H1 (cell line): Measurements from ENCODE around the gene SSPN. TPM values are rescaled to one million over a fixed set of nuclear protein-coding genes. Genes with fewer than 3 reads are reported as not detected.

Source experiments
- CTCF ChIA-PET: fragments of 300-600 bp; sonication (Branson Sonifier 250); formaldehyde crosslinking; loops from one replicate; lab custom pipeline; 2021; ENCODE audit not compliant: partially characterized antibody; lab: Charles Lee
- POLR2A ChIA-PET: fragments of 300-600 bp; sonication (Branson Sonifier 250); formaldehyde crosslinking; loops from one replicate; lab custom pipeline; 2021; ENCODE audit warnings: inconsistent platforms; ENCODE audit not compliant: partially characterized antibody; lab: Charles Lee
- DNase-seq, 2 experiments: peaks; one replicate each; pipeline versions ENCODE4 v3.0.0 to v3.0.0-alpha.2; 2010 to 2022; ENCODE audit warnings: low spot score in 2 of 2, low read depth in 1 of 2, mixed read lengths in 1 of 2
- FAIRE-seq: peaks from 2 replicates; lab custom pipeline; 2011; peaks lifted over from hg19 to GRCh38; lab: Jason Lieb, UNC
- H2AFZ ChIP-seq: 2 replicates; pipeline ENCODE4 v1.8.1; 2012; ENCODE audit warnings: low read length, inconsistent platforms
- H2AK5ac ChIP-seq: 2 replicates; pipeline ENCODE4 v1.6.1; 2013; ENCODE audit warnings: low read depth, low read length
- H2BK120ac ChIP-seq: replicated peaks from 2 replicates; pipeline ENCODE3; 2013; ENCODE audit warnings: low read depth, low read length, inconsistent platforms
- H2BK12ac ChIP-seq: 2 replicates; pipeline ENCODE4 v1.6.1; 2013; ENCODE audit warnings: low read depth, low read length
- H2BK15ac ChIP-seq: 2 replicates; pipeline ENCODE4 v1.6.1; 2013; ENCODE audit warnings: low read length
- H2BK20ac ChIP-seq: 2 replicates; pipeline ENCODE4 v1.6.1; 2013; ENCODE audit warnings: low read length
- H2BK5ac ChIP-seq: 2 replicates; pipeline ENCODE4 v1.6.1; 2013; ENCODE audit warnings: low read depth, low read length
- H3K14ac ChIP-seq: 2 replicates; pipeline ENCODE4 v1.6.1; 2013; ENCODE audit warnings: inconsistent platforms; ENCODE audit not compliant: insufficient read length
- H3K18ac ChIP-seq: 2 replicates; pipeline ENCODE4 v1.6.1; 2013; ENCODE audit warnings: low read length; ENCODE audit errors: extremely low read depth
- H3K23ac ChIP-seq: 2 replicates; pipeline ENCODE4 v1.6.1; 2013; ENCODE audit warnings: inconsistent platforms; ENCODE audit not compliant: insufficient read length
- H3K23me2 ChIP-seq: 2 replicates; pipeline ENCODE4 v1.6.1; 2013; ENCODE audit warnings: low read depth, low read length
- H3K27ac ChIP-seq: 2 replicates; pipeline ENCODE4 v1.6.1; 2011; ENCODE audit warnings: low read depth, low read length, inconsistent platforms
- H3K27me3 ChIP-seq, 4 experiments: replicated peaks in 1 of 4; 1 replicate in 1 of 4; 2 replicates in 3 of 4; pipeline versions ENCODE4 v1.6.1 to v1.8.1; 2011 to 2013; ENCODE audit warnings: low read length in 3 of 4, mild to moderate bottlenecking in 3 of 4, inconsistent platforms in 2 of 4, mixed read lengths in 2 of 4, moderate library complexity in 1 of 4; ENCODE audit not compliant: control insufficient read depth in 3 of 4, insufficient read depth in 3 of 4; ENCODE audit errors: extremely low read depth in 1 of 4
- H3K36me3 ChIP-seq, 4 experiments: 2 replicates each; pipeline versions ENCODE4 v1.6.1 to v1.8.1; 2011 to 2013; ENCODE audit warnings: mild to moderate bottlenecking in 4 of 4, low read length in 3 of 4, moderate library complexity in 2 of 4, control low read depth in 1 of 4, inconsistent platforms in 1 of 4; ENCODE audit not compliant: insufficient read depth in 4 of 4, control insufficient read depth in 2 of 4
- H3K4ac ChIP-seq: replicated peaks from 2 replicates; pipeline ENCODE3; 2013; ENCODE audit warnings: low read length, low read depth, mixed read lengths, inconsistent platforms; ENCODE audit not compliant: insufficient read length
- H3K4me1 ChIP-seq, 4 experiments: replicated peaks in 1 of 4; 1 replicate in 1 of 4; 2 replicates in 3 of 4; pipeline versions ENCODE4 v1.6.1 to v1.8.1; 2011 to 2013; ENCODE audit warnings: low read length in 3 of 4, inconsistent platforms in 2 of 4, mixed read lengths in 1 of 4; ENCODE audit not compliant: insufficient read depth in 4 of 4, control insufficient read depth in 3 of 4
- H3K4me2 ChIP-seq, 2 experiments: 2 replicates each; pipeline versions ENCODE4 v1.6.1 to v1.8.1; 2011 to 2013; ENCODE audit warnings: low read depth in 2 of 2, low read length in 2 of 2, control low read depth in 1 of 2, inconsistent platforms in 1 of 2, mild to moderate bottlenecking in 1 of 2; ENCODE audit not compliant: insufficient read depth in 1 of 2
- H3K4me3 ChIP-seq, 4 experiments: fragments of 200-600, 300-600 bp in 1 of 4; sonication (generic), shearing (Covaris generic), sonication (Bioruptor Twin) in 1 of 4; 2 replicates each; pipeline versions ENCODE4 v1.5.1 to v1.8.1; 2011 to 2016; ENCODE audit warnings: low read length in 4 of 4, low read depth in 3 of 4, control low read depth in 2 of 4, inconsistent platforms in 2 of 4, mild to moderate bottlenecking in 2 of 4, mixed read lengths in 1 of 4, moderate library complexity in 1 of 4; ENCODE audit not compliant: insufficient read depth in 2 of 4; ENCODE audit errors: extremely low read depth in 1 of 4
- H3K56ac ChIP-seq: replicated peaks from 2 replicates; pipeline ENCODE3; 2013; ENCODE audit warnings: low read depth, mild to moderate bottlenecking, mixed read lengths, low read length, inconsistent platforms; ENCODE audit not compliant: insufficient read length
- H3K79me1 ChIP-seq: 2 replicates; pipeline ENCODE4 v1.6.1; 2013; ENCODE audit warnings: low read depth, low read length, control low read depth
- H3K79me2 ChIP-seq, 2 experiments: 2 replicates each; pipeline versions ENCODE4 v1.6.1 to v1.8.1; 2012 to 2013; ENCODE audit warnings: low read length in 2 of 2, mild to moderate bottlenecking in 2 of 2, inconsistent platforms in 1 of 2; ENCODE audit not compliant: insufficient read depth in 2 of 2, control insufficient read depth in 1 of 2
- H3K9ac ChIP-seq, 4 experiments: replicated peaks in 1 of 4; 1 replicate in 1 of 4; 2 replicates in 3 of 4; pipeline versions ENCODE4 v1.6.1 to v1.8.1; 2011 to 2013; ENCODE audit warnings: low read depth in 3 of 4, low read length in 3 of 4, control low read depth in 2 of 4, mild to moderate bottlenecking in 2 of 4, moderate library complexity in 2 of 4, inconsistent platforms in 1 of 4; ENCODE audit errors: extremely low read depth in 1 of 4
- H3K9me3 ChIP-seq, 2 experiments: 2 replicates each; pipeline versions ENCODE4 v1.6.1 to v1.8.1; 2012 to 2013; ENCODE audit warnings: mild to moderate bottlenecking in 2 of 2, moderate library complexity in 2 of 2, control low read depth in 1 of 2, inconsistent platforms in 1 of 2, low read depth in 1 of 2, low read length in 1 of 2, mixed read lengths in 1 of 2; ENCODE audit not compliant: insufficient read depth in 2 of 2
- H4K20me1 ChIP-seq, 2 experiments: replicated peaks in 1 of 2; 2 replicates each; pipeline versions ENCODE3 to v1.8.1; 2011 to 2013; ENCODE audit warnings: inconsistent platforms in 2 of 2, low read length in 2 of 2, mild to moderate bottlenecking in 1 of 2; ENCODE audit not compliant: insufficient read depth in 2 of 2, control insufficient read depth in 1 of 2
- H4K5ac ChIP-seq: 2 replicates; pipeline ENCODE4 v1.6.1; 2013; ENCODE audit warnings: low read length, low read depth, mixed read lengths, inconsistent platforms; ENCODE audit not compliant: insufficient read length
- H4K8ac ChIP-seq: 2 replicates; pipeline ENCODE4 v1.8.0; 2013; ENCODE audit warnings: mild to moderate bottlenecking, moderate library complexity, low read length, inconsistent platforms; ENCODE audit not compliant: insufficient read depth; ENCODE audit errors: extremely low read depth
- H4K91ac ChIP-seq: replicated peaks from 2 replicates; pipeline ENCODE3; 2013; ENCODE audit warnings: low read length, mixed read lengths, inconsistent platforms; ENCODE audit not compliant: insufficient read length
- CREB1 ChIP-seq: IDR thresholded peaks from 2 replicates; pipeline ENCODE4 v1.6.1; 2012; ENCODE audit warnings: inconsistent platforms
- EGR1 ChIP-seq: IDR thresholded peaks from 2 replicates; pipeline ENCODE4 v1.6.1; 2011; ENCODE audit warnings: low read depth, low read length, borderline replicate concordance
- MAFK ChIP-seq: IDR thresholded peaks from 2 replicates; pipeline ENCODE4 v1.6.1; 2012; ENCODE audit warnings: low read depth, mild to moderate bottlenecking, improper control_type of control experiment, low read length
- RBBP5 ChIP-seq: IDR thresholded peaks from 2 replicates; pipeline ENCODE4 v1.7.1; 2012; ENCODE audit warnings: low read depth, mild to moderate bottlenecking, inconsistent platforms, low read length, moderate library complexity, borderline replicate concordance
- RXRA ChIP-seq: IDR thresholded peaks from 2 replicates; pipeline ENCODE4 v1.6.1; 2011; ENCODE audit warnings: low read depth, mild to moderate bottlenecking, low read length, moderate library complexity; ENCODE audit not compliant: insufficient read depth
- SIX5 ChIP-seq: IDR thresholded peaks from 2 replicates; pipeline ENCODE4 v1.6.1; 2011; ENCODE audit warnings: mild to moderate bottlenecking, low read depth, low read length
- TAF1 ChIP-seq: IDR thresholded peaks from 2 replicates; pipeline ENCODE4 v1.6.1; 2011; ENCODE audit warnings: mild to moderate bottlenecking, low read depth, low read length
- TBP ChIP-seq: IDR thresholded peaks from 2 replicates; pipeline ENCODE4 v1.6.1; 2011; ENCODE audit warnings: low read depth, low read length, improper control_type of control experiment
- WGBS, 2 experiments: shearing (Covaris generic) in 1 of 2; methylation state at CpG; one replicate each; pipeline versions ENCODE4 v1.1.6 to v1.1.7; 2013 to 2015; ENCODE audit warnings: low lambda C conversion rate in 2 of 2, mixed read lengths in 2 of 2, inconsistent platforms in 1 of 2, low coverage in 1 of 2, missing lambda C conversion rate in 1 of 2; ENCODE audit not compliant: insufficient replicate concordance in 2 of 2, insufficient coverage in 1 of 2, insufficient read length in 1 of 2; ENCODE audit errors: extremely low coverage in 1 of 2, missing lambda C conversion rate in 1 of 2; 5-methylcytosine and 5-hydroxymethylcytosine counted together
- polyA plus RNA-seq, 7 experiments: library from polyadenylated mRNA; depleted of rRNA in 3 of 7; stranded (reverse) in 5 of 7; unstranded in 2 of 7; fragments of >200 nt in 5 of 7; fragments of 200-250 nt in 2 of 7; gene quantifications; 1 replicate in 5 of 7; 2 replicates in 1 of 7; 4 replicates in 1 of 7; pipeline versions ENCODE4 v1.2.1 to v1.2.3, GENCODE V29; 2011 to 2013; ENCODE audit warnings: missing spikeins in 2 of 7, mixed read lengths in 2 of 7
- total RNA-seq: library from RNA; stranded (reverse); fragmentation: NEBNext Ultra II Directional; extraction: Animal tissue kit (Norgen Biotek cat#: 25700); gene quantifications from 2 replicates; pipeline ENCODE4 v1.2.1, GENCODE V29; 2021
- TF ChIP-seq, protein P1 (sequence below): IDR thresholded peaks from 2 replicates; pipeline ENCODE4 v1.6.1; 2011; ENCODE audit warnings: low read depth, mild to moderate bottlenecking, low read length; ENCODE audit not compliant: insufficient read depth

SSPN gene
- total and polyA plus RNA-seq, 2 of the 8 experiments (the other 6 are each of a cell fraction or from before 2014, with no cell fraction given) = 0.86 to 1.8 TPM

DNA sequence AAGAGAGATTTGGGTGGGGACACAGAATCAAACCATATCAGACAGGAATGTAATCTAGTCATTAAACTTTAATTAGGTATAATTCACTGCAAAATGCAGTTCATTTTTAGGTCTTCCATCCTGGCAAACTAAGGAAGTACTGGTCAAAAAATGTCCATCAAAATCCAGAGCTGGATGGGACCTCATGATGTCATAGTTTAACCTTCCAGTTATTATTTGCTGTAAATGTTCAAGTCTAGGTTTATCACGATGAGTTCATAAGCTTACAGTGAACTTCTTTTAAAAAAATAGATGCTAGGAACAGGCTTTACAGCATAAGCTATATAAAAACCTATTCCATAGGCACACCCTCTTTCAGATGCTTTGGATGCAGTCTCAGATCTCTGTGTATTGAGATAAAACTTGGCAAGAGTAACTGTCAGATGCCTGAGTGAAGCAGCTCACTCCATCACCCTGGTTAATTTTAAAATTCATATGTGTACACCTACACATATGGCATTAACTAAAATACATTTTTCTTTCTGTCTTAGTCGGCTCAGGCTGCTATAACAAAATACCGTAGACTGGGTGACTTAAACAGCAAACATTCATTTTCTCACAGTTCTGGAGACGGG lies 7.9 kb downstream of the SSPN start:
- DNase-seq (no peak), FAIRE-seq (no peak)
- ChIA-PET POLR2A (no interaction called here), CTCF (interaction anchor here (1.2 to 2.0 kb wide), 4 partner anchors 10 to 29 kb away, joined by 3 to 7 read pairs (median 6); no protein-coding TSS in a partner anchor)
- Histone ChIP-seq H4K8ac (no peak overlapping the region), H4K5ac (no peak overlapping the region), H2BK15ac (no peak overlapping the region), H2BK5ac (no peak overlapping the region), H3K9me3 (no peaks in the 10 kb centered on the region), H3K36me3 (no peaks in the 10 kb centered on the region), H2AFZ (no peak overlapping the region), H3K18ac (no peak overlapping the region), H3K27ac (no peak overlapping the region), H3K4me2 (no peak overlapping the region), H3K23ac (no peak overlapping the region), H4K20me1 (no peaks in the 10 kb centered on the region), H3K27me3 (no peaks in the 10 kb centered on the region; a peak in 1 of 7 replicates), H3K79me1 (no peaks in the 10 kb centered on the region), H3K14ac (no peak overlapping the region), H3K4me1 (peaks cover 0 to 8% (median 0%) of the 10 kb centered on the region in 4 experiments; a peak in 1 of 7 replicates), H3K9ac (no peak overlapping the region), H2AK5ac (no peak overlapping the region), H3K4ac (no peak overlapping the region), H3K79me2 (no peaks in the 10 kb centered on the region), H2BK20ac (no peak overlapping the region), H2BK120ac (no peak overlapping the region), H3K23me2 (no peaks in the 10 kb centered on the region), H4K91ac (no peak overlapping the region), H2BK12ac (no peak overlapping the region), H3K4me3 (no peak overlapping the region), H3K56ac (no peak overlapping the region)
- WGBS, 2 experiments = 83% methylated on average over 4 of the region's 4 CpGs; no CpG with 5 or more reads in 1 of the 2 experiments
- TF ChIP-seq TAF1 (no peak), RXRA (no peak), RBBP5 (no peak), EGR1 (no peak), SIX5 (no peak), CREB1 (no peak), TBP (no peak), MAFK (no peak)
- TF ChIP-seq, protein P1, sequence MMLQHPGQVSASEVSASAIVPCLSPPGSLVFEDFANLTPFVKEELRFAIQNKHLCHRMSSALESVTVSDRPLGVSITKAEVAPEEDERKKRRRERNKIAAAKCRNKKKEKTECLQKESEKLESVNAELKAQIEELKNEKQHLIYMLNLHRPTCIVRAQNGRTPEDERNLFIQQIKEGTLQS = no peak
